HUES64 (cell line): ENCODE data around the gene CLEC20A.

Experiments used
- H3K27ac ChIP-seq: 2 replicates; pipeline ENCODE4 v1.7.0; 2013; ENCODE audit warnings: low read depth, low read length, inconsistent platforms
- H3K27me3 ChIP-seq: 2 replicates; pipeline ENCODE4 v1.6.1; 2013; ENCODE audit warnings: mild to moderate bottlenecking, low read length; ENCODE audit not compliant: insufficient read depth
- H3K36me3 ChIP-seq: 2 replicates; pipeline ENCODE4 v1.6.1; 2013; ENCODE audit warnings: mild to moderate bottlenecking, low read length; ENCODE audit not compliant: insufficient read depth
- H3K4me1 ChIP-seq: 2 replicates; pipeline ENCODE4 v1.6.1; 2013; ENCODE audit warnings: mild to moderate bottlenecking, low read length, moderate library complexity; ENCODE audit not compliant: insufficient read depth
- H3K4me3 ChIP-seq: 2 replicates; pipeline ENCODE4 v1.5.1; 2013; ENCODE audit warnings: mild to moderate bottlenecking, low read length, moderate library complexity
- H3K9ac ChIP-seq: 2 replicates; pipeline ENCODE4 v1.6.1; 2013; ENCODE audit warnings: mild to moderate bottlenecking, low read depth, low read length
- H3K9me3 ChIP-seq: 2 replicates; pipeline ENCODE4 v1.6.1; 2013; ENCODE audit warnings: low read depth, low read length; ENCODE audit not compliant: insufficient read depth
- WGBS: fragments of 150-250, 120-280 bp; methylation state at CpG from one replicate; pipeline ENCODE4 v1.1.7; 2013; ENCODE audit warnings: missing lambda C conversion rate; 5-methylcytosine and 5-hydroxymethylcytosine counted together

CLEC20A gene

GRCh38 chr1:178497903-178498478, 1.2 kb upstream of the CLEC20A start:
- no peaks in the 10 kb centered on the region for H3K9me3 ChIP-seq
- H3K4me1 ChIP-seq, result no peaks in the 10 kb centered on the region
- WGBS, result 87% methylated on average over 6 of the region's 7 CpGs
- H3K27ac ChIP-seq, result no peak overlapping the region
- no peak overlapping the region for H3K4me3 ChIP-seq
- H3K27me3 ChIP-seq, result no peaks in the 10 kb centered on the region
- no peak overlapping the region for H3K9ac ChIP-seq
- no peaks in the 10 kb centered on the region for H3K36me3 ChIP-seq

GRCh38 chr1:178495741-178496409, 889 bp downstream of the CLEC20A start:
- Histone ChIP-seq H3K27ac (no peak overlapping the region), H3K4me1 (no peaks in the 10 kb centered on the region), H3K27me3 (no peaks in the 10 kb centered on the region), H3K9ac (no peak overlapping the region), H3K9me3 (no peaks in the 10 kb centered on the region), H3K4me3 (no peak overlapping the region), H3K36me3 (no peaks in the 10 kb centered on the region)
- WGBS, result 89% methylated on average over 16 of the region's 16 CpGs

- H3K9me3 ChIP-seq, result no peaks in the 10 kb centered on the region
- H3K36me3 ChIP-seq, result no peaks in the 10 kb centered on the region
- no peaks in the 10 kb centered on the region for H3K4me1 ChIP-seq
- 87% methylated on average over 1 of the region's 1 CpG for WGBS
- no peak overlapping the region for H3K4me3 ChIP-seq
- H3K27ac ChIP-seq, result no peak overlapping the region
- no peak overlapping the region for H3K9ac ChIP-seq
- H3K27me3 ChIP-seq, result no peaks in the 10 kb centered on the region
These were observed 1.6 kb downstream of the CLEC20A start for GRCh38 chr1:178495158-178495557.

GRCh38 chr1:178494569-178494971, 2.2 kb downstream of the CLEC20A start:
- no peaks in the 10 kb centered on the region for H3K27me3 ChIP-seq
- 93% methylated on average over 13 of the region's 13 CpGs for WGBS
- H3K27ac ChIP-seq, result no peak overlapping the region
- no peaks in the 10 kb centered on the region for H3K4me1 ChIP-seq
- H3K36me3 ChIP-seq, result no peaks in the 10 kb centered on the region
- H3K9me3 ChIP-seq, result no peaks in the 10 kb centered on the region
- no peak overlapping the region for H3K4me3 ChIP-seq
- no peak overlapping the region for H3K9ac ChIP-seq

GRCh38 chr1:178493301-178493741, 3.4 kb downstream of the CLEC20A start:
- H3K4me1 ChIP-seq, result no peaks in the 10 kb centered on the region
- H3K36me3 ChIP-seq, result no peaks in the 10 kb centered on the region
- H3K9me3 ChIP-seq, result no peaks in the 10 kb centered on the region
- H3K27ac ChIP-seq, result no peak overlapping the region
- no peaks in the 10 kb centered on the region for H3K27me3 ChIP-seq
- no peak overlapping the region for H3K9ac ChIP-seq
- 95% methylated on average over 16 of the region's 16 CpGs for WGBS
- no peak overlapping the region for H3K4me3 ChIP-seq

GRCh38 chr1:178492341-178492740, 4.4 kb downstream of the CLEC20A start:
- H3K27ac ChIP-seq, result no peak overlapping the region
- 93% methylated on average over 11 of the region's 11 CpGs for WGBS
- H3K4me1 ChIP-seq, result no peaks in the 10 kb centered on the region
- H3K27me3 ChIP-seq, result no peaks in the 10 kb centered on the region
- H3K9me3 ChIP-seq, result no peaks in the 10 kb centered on the region
- no peak overlapping the region for H3K9ac ChIP-seq
- H3K4me3 ChIP-seq, result no peak overlapping the region
- no peaks in the 10 kb centered on the region for H3K36me3 ChIP-seq

- H3K27ac ChIP-seq, result no peak overlapping the region
- no peaks in the 10 kb centered on the region for H3K36me3 ChIP-seq
- no peaks in the 10 kb centered on the region for H3K9me3 ChIP-seq
- H3K4me1 ChIP-seq, result no peaks in the 10 kb centered on the region
- 90% methylated on average over 4 of the region's 4 CpGs for WGBS
- no peak overlapping the region for H3K4me3 ChIP-seq
- no peak overlapping the region for H3K9ac ChIP-seq
- H3K27me3 ChIP-seq, result no peaks in the 10 kb centered on the region
These were observed 5.0 kb downstream of the CLEC20A start for GRCh38 chr1:178491721-178492120.

- Histone ChIP-seq H3K36me3 (no peaks in the 10 kb centered on the region), H3K27ac (no peak overlapping the region), H3K4me3 (no peak overlapping the region), H3K4me1 (no peaks in the 10 kb centered on the region), H3K9ac (no peak overlapping the region), H3K27me3 (no peaks in the 10 kb centered on the region), H3K9me3 (no peaks in the 10 kb centered on the region)
- 95% methylated on average over 9 of the region's 9 CpGs for WGBS
These were observed 5.8 kb downstream of the CLEC20A start for GRCh38 chr1:178490967-178491366.

GRCh38 chr1:178490136-178490535, 6.6 kb downstream of the CLEC20A start:
- 94% methylated on average over 8 of the region's 8 CpGs for WGBS
- H3K27ac ChIP-seq, result no peak overlapping the region
- no peak overlapping the region for H3K9ac ChIP-seq
- H3K27me3 ChIP-seq, result no peaks in the 10 kb centered on the region
- H3K9me3 ChIP-seq, result no peaks in the 10 kb centered on the region
- H3K4me1 ChIP-seq, result no peaks in the 10 kb centered on the region
- H3K4me3 ChIP-seq, result no peak overlapping the region
- no peaks in the 10 kb centered on the region for H3K36me3 ChIP-seq

- no peak overlapping the region for H3K4me3 ChIP-seq
- WGBS, result 93% methylated on average over 4 of the region's 4 CpGs
- no peak overlapping the region for H3K27ac ChIP-seq
- H3K9me3 ChIP-seq, result no peaks in the 10 kb centered on the region
- H3K27me3 ChIP-seq, result no peaks in the 10 kb centered on the region
- H3K4me1 ChIP-seq, result no peaks in the 10 kb centered on the region
- no peak overlapping the region for H3K9ac ChIP-seq
- no peaks in the 10 kb centered on the region for H3K36me3 ChIP-seq
These were observed 7.4 kb downstream of the CLEC20A start for GRCh38 chr1:178489399-178489798.

- Histone ChIP-seq H3K9me3 (no peaks in the 10 kb centered on the region), H3K9ac (no peak overlapping the region), H3K27me3 (no peaks in the 10 kb centered on the region), H3K27ac (no peak overlapping the region), H3K4me3 (no peak overlapping the region), H3K36me3 (no peaks in the 10 kb centered on the region), H3K4me1 (peaks cover 2% of the 10 kb centered on the region; the same call in 1 of the 2 replicates)
- 92% methylated on average over 4 of the region's 4 CpGs for WGBS
These were observed 8.4 kb downstream of the CLEC20A start for GRCh38 chr1:178488393-178488792.
